Central memory CD8-positive, alpha-beta T cell (primary cell): ENCODE results near the gene RAD51B.
"Not testable (repeated sequence)": the region's sequence is repeated elsewhere in the genome, so short reads cannot be mapped to it uniquely, and the experiment has no call there.

Source experiments
- ATAC-seq: fragments of 150-1000 bp; cut with Tn5 transposase; replicated peaks from 2 replicates; pipeline ENCODE4 v1.10.0; 2022; ENCODE audit warnings: mild to moderate bottlenecking, moderate FRiP score, moderate number of reproducible peaks; ENCODE audit not compliant: poor library complexity, severe bottlenecking; ENCODE audit errors: extremely low read depth
- DNase-seq, 2 donors: peaks; one replicate each; pipeline ENCODE4 v3.0.0; 2021; ENCODE audit warnings: low spot score in 2 of 2
- H3K27ac Mint-ChIP-seq: one replicate; pipeline ENCODE4 v1.8.0; 2022; ENCODE audit warnings: low read depth, mild to moderate bottlenecking, moderate library complexity, mixed read lengths
- H3K27me3 Mint-ChIP-seq: one replicate; pipeline ENCODE4 v1.8.0; 2022; ENCODE audit warnings: mixed read lengths
- H3K36me3 Mint-ChIP-seq: one replicate; pipeline ENCODE4 v1.8.0; 2022; ENCODE audit warnings: mild to moderate bottlenecking, moderate library complexity, mixed read lengths; ENCODE audit not compliant: insufficient read depth
- H3K4me1 Mint-ChIP-seq: one replicate; pipeline ENCODE4 v1.8.0; 2022; ENCODE audit warnings: mixed read lengths
- H3K4me3 Mint-ChIP-seq: one replicate; pipeline ENCODE4 v1.8.0; 2022; ENCODE audit warnings: mild to moderate bottlenecking, moderate library complexity, mixed read lengths
- H3K9me3 Mint-ChIP-seq: one replicate; pipeline ENCODE4 v1.8.0; 2022; ENCODE audit warnings: mixed read lengths

RAD51B gene

DNA sequence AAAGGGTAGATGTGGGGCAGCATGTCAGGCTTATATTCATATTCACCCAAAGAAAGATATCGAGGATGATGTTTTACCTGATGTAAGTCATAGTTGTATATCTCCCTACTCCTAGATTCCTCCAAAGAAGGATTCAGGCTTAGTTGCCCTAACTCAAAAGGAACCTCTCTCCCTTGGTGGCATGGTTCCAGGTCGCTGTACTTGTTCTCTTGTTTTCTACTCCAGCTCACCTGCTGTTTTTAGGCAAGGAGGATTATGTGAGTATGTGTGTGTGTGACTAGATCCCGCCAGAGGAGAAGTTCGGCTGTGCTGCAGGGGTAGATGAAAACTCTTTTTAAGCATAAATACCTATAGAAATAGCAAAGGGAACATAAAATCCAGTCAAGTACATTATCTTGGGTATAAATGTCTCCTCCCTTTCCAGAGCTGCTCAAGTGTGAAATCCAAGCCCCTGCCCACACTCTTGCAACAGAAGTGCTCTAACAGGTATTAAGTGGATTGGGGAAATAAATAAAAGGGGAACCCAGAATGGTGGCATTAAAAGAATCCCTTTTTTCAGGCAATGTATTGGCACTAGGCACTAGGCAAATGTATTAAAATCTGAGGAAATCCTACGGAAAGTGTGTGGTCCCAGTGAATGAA is 597.6 kb downstream of the RAD51B start:
- DNase-seq (no peak), ATAC-seq (no peak)
- Mint-ChIP-seq H3K4me3 (no peak overlapping the region), H3K36me3 (peaks cover 1% of the 10 kb centered on the region), H3K9me3 (no peaks in the 10 kb centered on the region), H3K4me1 (peaks cover 6% of the 10 kb centered on the region), H3K27ac (no peak overlapping the region), H3K27me3 (no peaks in the 10 kb centered on the region)

GRCh38 chr14:68418174-68419118 is 598.9 kb downstream of the RAD51B start:
- Mint-ChIP-seq H3K4me1 (peaks cover 6% of the 10 kb centered on the region), H3K27ac (no peak overlapping the region), H3K27me3 (no peaks in the 10 kb centered on the region), H3K36me3 (peaks cover 1% of the 10 kb centered on the region), H3K4me3 (no peak overlapping the region), H3K9me3 (no peaks in the 10 kb centered on the region)
- no peak for ATAC-seq
- no peak for DNase-seq

- Mint-ChIP-seq H3K9me3 (no peaks in the 10 kb centered on the region), H3K36me3 (peaks cover 1% of the 10 kb centered on the region), H3K27ac (no peak overlapping the region), H3K4me1 (peaks cover 6% of the 10 kb centered on the region), H3K27me3 (no peaks in the 10 kb centered on the region), H3K4me3 (no peak overlapping the region)
- ATAC-seq (no peak), DNase-seq (no peak)
Observed at GRCh38 chr14:68420350-68420749, 600.8 kb downstream of the RAD51B start.

DNA sequence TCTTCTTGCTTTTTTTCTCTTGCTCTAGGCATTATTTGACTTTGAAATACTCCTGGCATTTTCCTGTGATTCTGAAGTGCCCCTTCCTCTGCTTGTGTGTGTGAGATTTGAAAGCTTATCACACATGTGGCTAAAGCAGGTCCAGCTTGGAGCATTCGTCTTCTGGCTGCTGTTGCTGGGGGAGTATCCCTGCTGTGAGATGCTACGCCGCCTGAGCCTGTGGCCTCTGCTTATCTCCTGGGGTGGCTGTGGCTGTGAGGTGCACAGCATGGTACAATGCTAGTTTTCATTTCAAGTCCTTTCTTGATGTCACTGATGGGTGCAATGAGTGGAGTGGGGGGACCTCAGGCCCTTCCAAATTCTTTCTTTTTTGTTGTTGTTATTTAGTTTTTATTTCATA is 601.5 kb downstream of the RAD51B start:
- no peak overlapping the region for H3K4me3 Mint-ChIP-seq
- no peaks in the 10 kb centered on the region for H3K27me3 Mint-ChIP-seq
- DNase-seq, result no peak
- no peaks in the 10 kb centered on the region for H3K9me3 Mint-ChIP-seq
- no peak overlapping the region for H3K27ac Mint-ChIP-seq
- ATAC-seq, result no peak
- peaks cover 6% of the 10 kb centered on the region for H3K4me1 Mint-ChIP-seq
- H3K36me3 Mint-ChIP-seq, result peaks cover 1% of the 10 kb centered on the region

- H3K4me3 Mint-ChIP-seq, result no peak overlapping the region
- H3K4me1 Mint-ChIP-seq, result peaks cover 6% of the 10 kb centered on the region
- H3K9me3 Mint-ChIP-seq, result no peaks in the 10 kb centered on the region
Observed at GRCh38 chr14:68423686-68424085, 604.1 kb downstream of the RAD51B start.

GRCh38 chr14:68424443-68425172 is 605.0 kb downstream of the RAD51B start:
- Mint-ChIP-seq H3K36me3 (no peaks in the 10 kb centered on the region), H3K4me1 (peaks cover 3% of the 10 kb centered on the region), H3K27ac (no peak overlapping the region), H3K9me3 (no peaks in the 10 kb centered on the region), H3K27me3 (no peaks in the 10 kb centered on the region), H3K4me3 (no peak overlapping the region)
- ATAC-seq (no peak), DNase-seq (no peak)

More at GRCh38 chr14:68423686-68424085, 604.1 kb downstream of the RAD51B start:
- no peak for DNase-seq
- ATAC-seq, result no peak
- no peak overlapping the region for H3K27ac Mint-ChIP-seq
- no peaks in the 10 kb centered on the region for H3K27me3 Mint-ChIP-seq
- peaks cover 1% of the 10 kb centered on the region for H3K36me3 Mint-ChIP-seq

DNA sequence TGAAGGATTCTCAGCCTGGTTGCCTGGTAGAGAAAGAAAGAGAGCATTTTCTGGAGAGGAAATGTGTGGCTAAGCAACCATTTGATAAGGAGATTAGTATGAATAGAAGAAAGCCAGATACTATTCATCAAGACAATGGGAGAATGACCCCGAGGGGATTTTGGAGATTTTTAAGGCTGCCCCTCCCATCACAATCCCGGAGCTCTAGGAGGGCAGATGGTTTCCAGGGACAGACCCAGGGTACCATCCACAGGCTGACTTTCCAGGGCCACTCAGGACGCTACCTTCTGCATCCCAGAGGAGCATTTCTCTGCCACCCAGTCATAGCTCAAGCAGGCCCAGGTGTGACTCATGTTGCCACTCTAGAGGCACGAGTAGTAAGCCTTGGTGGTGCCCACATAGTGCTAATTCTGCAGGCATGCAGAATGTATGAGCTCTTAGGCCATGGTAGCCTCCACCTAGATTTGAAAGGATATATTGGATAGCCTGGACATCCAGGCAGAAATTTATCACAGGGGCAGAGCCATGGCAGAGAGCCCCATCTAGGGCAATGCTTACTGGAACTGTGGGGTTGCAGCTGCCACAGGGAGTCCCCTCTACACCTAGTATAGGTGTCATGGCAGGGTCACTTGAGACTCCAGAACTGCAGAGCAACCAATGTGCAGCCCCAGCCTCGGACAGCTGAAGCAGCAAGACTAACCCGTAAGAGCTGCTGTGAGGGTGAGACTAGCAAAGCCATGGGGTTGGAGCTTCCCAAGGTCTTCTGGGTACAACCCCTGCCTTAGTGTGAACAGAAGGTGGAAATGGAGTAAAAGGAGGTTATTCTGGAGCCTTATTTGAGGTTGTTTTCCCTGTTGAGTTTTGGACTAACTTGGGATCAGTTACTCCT is 607.3 kb downstream of the RAD51B start:
- Mint-ChIP-seq H3K4me1 (no peaks in the 10 kb centered on the region), H3K4me3 (no peak overlapping the region), H3K27me3 (no peaks in the 10 kb centered on the region), H3K27ac (no peak overlapping the region), H3K36me3 (no peaks in the 10 kb centered on the region), H3K9me3 (no peaks in the 10 kb centered on the region)
- no peak for ATAC-seq
- DNase-seq, result no peak

DNA sequence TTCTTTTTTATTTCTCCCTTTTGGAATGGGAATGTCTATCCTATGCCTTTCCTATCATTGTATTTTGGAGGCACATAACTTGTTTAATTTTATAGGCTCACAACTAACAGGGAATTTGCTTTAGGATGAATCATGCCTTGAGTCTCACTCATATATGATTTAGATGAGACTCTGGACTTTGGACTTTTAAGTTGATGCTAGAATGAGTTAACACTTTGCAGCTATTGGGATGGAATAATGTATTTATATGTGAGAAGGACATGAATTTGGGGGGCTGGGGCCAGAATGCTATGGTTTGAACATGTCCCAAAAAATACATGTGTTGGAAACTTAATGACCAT is 607.9 kb downstream of the RAD51B start:
- ATAC-seq (no peak), DNase-seq (no peak)
- Mint-ChIP-seq H3K27me3 (no peaks in the 10 kb centered on the region), H3K36me3 (no peaks in the 10 kb centered on the region), H3K27ac (no peak overlapping the region), H3K9me3 (no peaks in the 10 kb centered on the region), H3K4me3 (no peak overlapping the region), H3K4me1 (no peaks in the 10 kb centered on the region)

DNA sequence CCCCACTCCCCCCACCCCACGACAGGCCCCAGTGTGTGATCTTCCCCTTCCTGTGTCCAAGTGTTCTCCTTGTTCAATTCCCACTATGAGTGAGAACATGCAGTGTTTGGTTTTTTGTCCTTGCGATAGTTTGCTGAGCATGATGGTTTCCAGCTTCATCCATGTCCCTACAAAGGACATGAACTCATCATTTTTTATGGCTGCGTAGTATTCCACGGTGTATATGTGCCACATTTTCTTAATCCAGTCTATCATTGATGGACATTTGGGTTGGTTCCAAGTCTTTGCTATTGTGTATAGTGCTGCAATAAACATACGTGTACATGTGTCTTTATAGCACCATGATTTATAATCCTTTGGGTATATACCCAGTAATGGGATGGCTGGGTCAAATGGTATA is 609.3 kb downstream of the RAD51B start:
- ATAC-seq, H3K4me3 Mint-ChIP-seq, H3K27me3 Mint-ChIP-seq, DNase-seq, H3K9me3 Mint-ChIP-seq, H3K27ac Mint-ChIP-seq, H3K4me1 Mint-ChIP-seq, H3K36me3 Mint-ChIP-seq: not testable (repeated sequence)

DNA sequence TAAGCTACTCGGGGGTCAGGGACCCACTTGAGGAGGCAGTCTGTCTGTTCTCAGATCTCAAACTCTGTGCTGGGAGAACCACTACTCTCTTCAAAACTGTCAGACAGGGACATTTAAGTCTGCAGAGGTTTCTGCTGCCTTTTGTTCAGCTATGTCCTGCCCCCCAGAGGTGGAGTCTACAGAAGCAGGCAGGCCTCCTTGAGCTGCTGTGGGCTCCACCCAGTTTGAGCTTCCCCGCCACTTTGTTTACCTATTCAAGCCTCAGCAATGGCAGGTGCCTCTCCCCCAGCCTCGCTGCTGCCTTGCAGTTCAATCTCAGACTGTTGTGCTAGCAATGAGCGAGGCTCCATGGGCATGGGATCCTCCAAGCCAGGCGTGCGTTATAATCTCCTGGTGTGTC is 614.6 kb downstream of the RAD51B start:
- H3K9me3 Mint-ChIP-seq, H3K27me3 Mint-ChIP-seq, ATAC-seq, DNase-seq, H3K4me3 Mint-ChIP-seq, H3K4me1 Mint-ChIP-seq, H3K27ac Mint-ChIP-seq, H3K36me3 Mint-ChIP-seq: not testable (repeated sequence)

DNA sequence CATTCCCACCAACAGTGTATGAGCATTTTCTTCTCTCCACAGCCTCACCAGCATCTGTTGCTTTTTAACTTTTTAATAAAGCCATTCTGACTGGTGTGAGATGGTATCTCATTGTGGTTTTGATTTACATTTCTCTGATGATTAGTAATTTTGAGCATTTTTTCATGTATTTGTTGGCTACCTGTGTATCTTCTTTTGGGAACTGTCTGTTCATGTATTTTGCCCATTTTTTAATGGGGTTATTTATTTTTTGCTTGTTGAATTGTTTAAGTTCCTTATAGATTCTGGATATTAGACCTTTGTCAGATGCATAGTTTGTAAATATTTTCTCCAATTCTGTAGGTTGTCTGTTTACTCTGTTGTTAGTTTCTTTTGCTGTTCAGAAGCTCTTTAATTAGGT is 616.1 kb downstream of the RAD51B start:
- not testable (repeated sequence) for H3K9me3 Mint-ChIP-seq, H3K4me1 Mint-ChIP-seq, H3K27ac Mint-ChIP-seq, H3K4me3 Mint-ChIP-seq, H3K27me3 Mint-ChIP-seq, DNase-seq, ATAC-seq, H3K36me3 Mint-ChIP-seq

DNA sequence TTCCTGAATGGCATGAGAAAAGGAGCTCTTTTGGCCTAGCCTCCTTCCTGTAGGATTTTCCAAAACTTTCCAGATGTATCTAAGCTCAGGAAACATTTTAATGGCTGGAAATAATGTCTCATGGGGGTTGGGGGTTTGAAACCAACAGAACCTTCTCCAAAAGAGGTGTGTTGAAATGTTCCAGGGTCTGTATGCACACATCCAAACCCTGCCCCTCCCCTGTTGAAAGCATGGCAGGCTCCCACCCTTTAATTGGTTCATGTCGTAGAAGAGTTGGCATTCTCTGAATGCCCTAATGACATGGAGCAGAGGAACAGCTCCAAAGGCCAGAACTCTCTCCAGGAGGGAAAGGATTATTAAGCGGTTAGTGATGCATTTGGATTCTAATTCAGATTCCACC is 620.1 kb downstream of the RAD51B start:
- Mint-ChIP-seq H3K9me3 (no peaks in the 10 kb centered on the region), H3K4me3 (no peak overlapping the region), H3K27ac (no peak overlapping the region), H3K27me3 (no peaks in the 10 kb centered on the region), H3K4me1 (no peaks in the 10 kb centered on the region), H3K36me3 (no peaks in the 10 kb centered on the region)
- DNase-seq (no peak), ATAC-seq (no peak)
